Measurements from ENCODE around the gene TMEM59L. TPM values are rescaled to one million over a fixed set of nuclear protein-coding genes. Genes with fewer than 3 reads are reported as not detected.

Gene TMEM59L
- total RNA-seq, 1 donor from 2014 or later: 0.23 TPM

- H3K4me3 ChIP-seq (ENCODE audit: low read depth, low read length): no peak overlapping the region
- DNase-seq (ENCODE audit: low read depth): no peak
- TF ChIP-seq, protein P1, sequence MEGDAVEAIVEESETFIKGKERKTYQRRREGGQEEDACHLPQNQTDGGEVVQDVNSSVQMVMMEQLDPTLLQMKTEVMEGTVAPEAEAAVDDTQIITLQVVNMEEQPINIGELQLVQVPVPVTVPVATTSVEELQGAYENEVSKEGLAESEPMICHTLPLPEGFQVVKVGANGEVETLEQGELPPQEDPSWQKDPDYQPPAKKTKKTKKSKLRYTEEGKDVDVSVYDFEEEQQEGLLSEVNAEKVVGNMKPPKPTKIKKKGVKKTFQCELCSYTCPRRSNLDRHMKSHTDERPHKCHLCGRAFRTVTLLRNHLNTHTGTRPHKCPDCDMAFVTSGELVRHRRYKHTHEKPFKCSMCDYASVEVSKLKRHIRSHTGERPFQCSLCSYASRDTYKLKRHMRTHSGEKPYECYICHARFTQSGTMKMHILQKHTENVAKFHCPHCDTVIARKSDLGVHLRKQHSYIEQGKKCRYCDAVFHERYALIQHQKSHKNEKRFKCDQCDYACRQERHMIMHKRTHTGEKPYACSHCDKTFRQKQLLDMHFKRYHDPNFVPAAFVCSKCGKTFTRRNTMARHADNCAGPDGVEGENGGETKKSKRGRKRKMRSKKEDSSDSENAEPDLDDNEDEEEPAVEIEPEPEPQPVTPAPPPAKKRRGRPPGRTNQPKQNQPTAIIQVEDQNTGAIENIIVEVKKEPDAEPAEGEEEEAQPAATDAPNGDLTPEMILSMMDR (conservative IDR thresholded peaks at IDR 0.05; ENCODE audit: low read depth, low read length): no peak
Measured at GRCh38 chr19:18655173-18655844, 42.6 kb downstream of the TMEM59L start.

DNA sequence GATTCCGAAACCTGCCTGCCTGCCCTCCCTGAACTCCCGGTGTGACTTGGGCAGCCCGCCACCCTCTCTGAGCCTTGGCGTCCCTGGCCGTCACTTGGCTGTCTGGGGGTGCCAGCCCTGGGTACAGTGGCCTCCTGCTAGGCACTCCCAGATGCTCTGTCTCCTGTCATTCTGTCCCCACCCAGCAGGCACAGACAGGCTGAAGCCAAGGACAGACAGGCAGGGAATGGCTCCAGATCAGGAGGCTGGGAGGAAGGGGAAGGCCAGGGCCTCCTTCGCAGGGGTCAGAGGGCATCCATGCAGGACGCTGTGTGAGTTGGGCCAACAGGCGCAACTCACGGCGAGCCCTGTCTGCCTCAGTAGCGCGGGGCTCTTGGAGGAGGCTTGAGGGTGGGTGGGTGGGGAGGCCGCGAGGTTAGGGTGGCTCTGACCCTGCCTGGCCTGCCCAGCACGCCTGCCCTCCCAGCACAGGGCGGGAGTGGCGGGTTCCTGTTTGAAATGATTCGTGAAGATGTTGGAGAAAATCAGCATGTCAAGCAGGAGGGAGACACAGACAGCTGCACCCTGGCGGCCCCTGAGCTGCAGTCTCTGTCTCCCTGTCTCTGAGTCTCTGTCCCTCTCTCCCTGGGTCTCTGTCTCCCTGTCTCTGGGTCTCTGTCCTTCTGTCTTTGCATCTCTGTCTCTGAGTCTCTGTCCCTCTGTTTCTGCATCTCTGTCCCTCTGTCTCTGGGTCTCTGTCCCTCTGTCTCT lies 43.8 kb downstream of the TMEM59L start:
- DNase-seq (ENCODE audit: low read depth): no peak
- H3K4me3 ChIP-seq (ENCODE audit: low read depth, low read length): no peak overlapping the region
- TF ChIP-seq, protein P1 (conservative IDR thresholded peaks at IDR 0.05; ENCODE audit: low read depth, low read length): no peak

DNA sequence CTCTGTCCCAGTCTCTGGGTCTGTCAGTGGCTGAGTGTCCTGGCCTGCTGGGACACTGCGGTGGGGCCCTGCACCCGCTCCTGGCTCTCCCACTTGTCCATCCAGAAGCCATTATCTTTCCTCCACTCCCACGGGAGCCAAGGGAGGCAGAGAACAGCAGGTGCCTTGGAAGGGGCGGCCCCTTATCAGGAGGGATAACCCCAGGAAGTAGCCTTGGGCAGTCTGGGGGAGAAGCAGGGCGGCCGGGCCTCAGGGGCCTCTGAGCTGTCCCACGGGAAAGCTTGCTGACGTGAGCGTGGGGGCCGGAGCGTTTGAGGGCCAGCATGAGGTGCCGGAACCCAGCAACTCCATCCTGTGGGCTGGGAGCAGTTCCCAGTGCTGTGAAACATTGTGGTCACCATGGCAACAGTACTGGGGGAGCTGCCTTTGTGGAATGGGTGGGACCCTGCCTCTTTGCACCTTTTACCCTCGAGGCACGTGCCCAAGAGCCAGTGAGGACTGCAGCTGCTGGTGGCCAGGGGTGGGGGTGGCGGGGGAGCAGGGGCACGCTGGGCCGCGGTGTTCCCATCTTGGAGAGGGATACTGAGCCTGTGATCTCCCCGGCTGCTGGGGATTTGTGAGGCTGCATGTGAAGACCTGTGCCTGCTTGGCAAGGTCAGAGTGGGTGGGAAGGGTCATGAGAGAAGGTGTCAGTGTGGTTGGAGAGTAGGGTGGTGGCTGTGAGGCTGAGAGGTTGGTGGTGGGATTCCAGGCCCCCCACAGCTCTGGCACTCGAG lies 45.1 kb downstream of the TMEM59L start:
- TF ChIP-seq, protein P1 (conservative IDR thresholded peaks at IDR 0.05; ENCODE audit: low read depth, low read length): no peak
- no peak for DNase-seq (ENCODE audit: low read depth)

GRCh38 chr19:18658366-18658855 lies 45.7 kb downstream of the TMEM59L start:
- no peak overlapping the region for H3K4me3 ChIP-seq (ENCODE audit: low read depth, low read length)
- no peak for DNase-seq (ENCODE audit: low read depth)
- TF ChIP-seq, protein P1 (conservative IDR thresholded peaks at IDR 0.05; ENCODE audit: low read depth, low read length): no peak

More for the DNA sequence above, 45.1 kb downstream of the TMEM59L start:
- no peak overlapping the region for H3K4me3 ChIP-seq (ENCODE audit: low read depth, low read length)

- H3K4me3 ChIP-seq (ENCODE audit: low read depth, low read length): no peak overlapping the region
- TF ChIP-seq, protein P1 (conservative IDR thresholded peaks at IDR 0.05; ENCODE audit: low read depth, low read length): no peak
- DNase-seq (ENCODE audit: low read depth): no peak
Measured at GRCh38 chr19:18659281-18660050, 46.8 kb downstream of the TMEM59L start.
